Liver (tissue), 9 donors: ENCODE results near the gene MAMDC4. TPM values are rescaled to one million over a fixed set of nuclear protein-coding genes. Genes with fewer than 3 reads are reported as not detected.

Source experiments
- DNase-seq: peaks from one replicate; pipeline ENCODE4 v3.0.0-alpha.2; 2017; ENCODE audit warnings: low spot score
- H3K27ac ChIP-seq, 2 donors: one replicate each; pipeline ENCODE4 v1.7.0; 2013; ENCODE audit warnings: inconsistent platforms in 2 of 2, low read length in 2 of 2, control low read depth in 1 of 2, low read depth in 1 of 2, mild to moderate bottlenecking in 1 of 2
- H3K27me3 ChIP-seq, 4 donors: one replicate each; pipeline versions ENCODE4 v1.6.1 to v1.7.0; 2013; ENCODE audit warnings: low read length in 3 of 4, inconsistent platforms in 1 of 4, mild to moderate bottlenecking in 1 of 4, moderate library complexity in 1 of 4; ENCODE audit not compliant: control insufficient read depth in 4 of 4, insufficient read depth in 4 of 4
- H3K36me3 ChIP-seq, 4 donors: one replicate each; pipeline versions ENCODE4 v1.6.1 to v1.7.0; 2013; ENCODE audit warnings: low read length in 3 of 4, mild to moderate bottlenecking in 3 of 4, low read depth in 1 of 4, moderate library complexity in 1 of 4; ENCODE audit not compliant: control insufficient read depth in 4 of 4, insufficient read depth in 3 of 4
- H3K4me1 ChIP-seq, 4 donors: one replicate each; pipeline versions ENCODE4 v1.6.1 to v1.7.0; 2013; ENCODE audit warnings: low read length in 3 of 4, mild to moderate bottlenecking in 3 of 4, moderate library complexity in 1 of 4; ENCODE audit not compliant: control insufficient read depth in 4 of 4, insufficient read depth in 4 of 4
- H3K4me3 ChIP-seq, 3 donors: one replicate each; pipeline versions ENCODE4 v1.6.1 to v1.7.0; 2013; ENCODE audit warnings: low read length in 3 of 3, control low read depth in 1 of 3, low read depth in 1 of 3, mild to moderate bottlenecking in 1 of 3
- H3K9ac ChIP-seq, 2 donors: one replicate each; pipeline ENCODE4 v1.7.0; 2013; ENCODE audit warnings: low read length in 2 of 2, mild to moderate bottlenecking in 2 of 2, moderate library complexity in 2 of 2, control low read depth in 1 of 2, low read depth in 1 of 2
- H3K9me3 ChIP-seq, 4 donors: one replicate each; pipeline versions ENCODE4 v1.6.1 to v1.7.0; 2013; ENCODE audit warnings: low read length in 3 of 4; ENCODE audit not compliant: control insufficient read depth in 4 of 4
- EGR1 ChIP-seq, 2 donors: IDR thresholded peaks; 2 replicates each; pipeline ENCODE4 v1.6.1; 2016 to 2018; ENCODE audit warnings: antibody characterized with exemption in 2 of 2, low read depth in 2 of 2
- FOXA2 ChIP-seq: IDR thresholded peaks from 2 replicates; pipeline ENCODE4 v1.6.1; 2016; ENCODE audit warnings: antibody characterized with exemption
- GABPA ChIP-seq, 2 donors: IDR thresholded peaks in 1 of 2; conservative IDR thresholded peaks in 1 of 2; 2 replicates each; pipeline ENCODE4 v1.6.1; 2016; ENCODE audit warnings: antibody characterized with exemption in 2 of 2, mild to moderate bottlenecking in 1 of 2, moderate library complexity in 1 of 2
- HNF4A ChIP-seq, 2 donors: conservative IDR thresholded peaks; 2 replicates each; pipeline ENCODE4 v1.6.1; 2016; ENCODE audit warnings: antibody characterized with exemption in 2 of 2, mild to moderate bottlenecking in 2 of 2
- HNF4G ChIP-seq: IDR thresholded peaks from 2 replicates; pipeline ENCODE4 v1.6.1; 2016; ENCODE audit warnings: antibody characterized with exemption
- JUND ChIP-seq, 2 donors: IDR thresholded peaks; 2 replicates each; pipeline ENCODE4 v1.6.1; 2016; ENCODE audit warnings: antibody characterized with exemption in 2 of 2
- NR2F2 ChIP-seq: IDR thresholded peaks from 2 replicates; pipeline ENCODE4 v1.6.1; 2016; ENCODE audit warnings: antibody characterized with exemption
- RAD21 ChIP-seq, 2 donors: IDR thresholded peaks; 2 replicates each; pipeline ENCODE4 v1.6.1; 2016; ENCODE audit warnings: antibody characterized with exemption in 2 of 2, mild to moderate bottlenecking in 2 of 2
- RXRA ChIP-seq, 2 donors: IDR thresholded peaks; 2 replicates each; pipeline ENCODE4 v1.6.1; 2017 to 2018; ENCODE audit warnings: antibody characterized with exemption in 2 of 2, mild to moderate bottlenecking in 1 of 2
- SP1 ChIP-seq: IDR thresholded peaks from 2 replicates; pipeline ENCODE4 v1.6.1; 2018; ENCODE audit warnings: antibody characterized with exemption, mild to moderate bottlenecking
- TAF1 ChIP-seq: conservative IDR thresholded peaks from 2 replicates; pipeline ENCODE4 v1.6.1; 2016; ENCODE audit warnings: antibody characterized with exemption, mild to moderate bottlenecking
- YY1 ChIP-seq: IDR thresholded peaks from 2 replicates; pipeline ENCODE4 v1.6.1; 2016; ENCODE audit warnings: antibody characterized with exemption, mild to moderate bottlenecking
- WGBS: extraction: QIAGEN DNeasy Blood & Tissue Kit; methylation state at CpG from one replicate; pipeline ENCODE4 v1.1.7; 2013; 5-methylcytosine and 5-hydroxymethylcytosine counted together
- polyA plus RNA-seq, 2 donors: library from polyadenylated mRNA; stranded (reverse) in 1 of 2; unstranded in 1 of 2; fragments of 200-250 nt in 1 of 2; fragments of >200 nt in 1 of 2; fragmentation: Nextera tagmentation in 1 of 2; extraction: Ambion mirVana in 1 of 2; gene quantifications; one replicate each; pipeline versions ENCODE4 v1.2.1 to v1.2.3, GENCODE V29; 2013 to 2015
- total RNA-seq, 2 donors: library from RNA; depleted of rRNA; stranded (reverse); fragments of >200 nt; gene quantifications; one replicate each; pipeline ENCODE4 v1.2.3, GENCODE V29; 2014
- TF ChIP-seq, protein P1 (sequence below): IDR thresholded peaks from 2 replicates; pipeline ENCODE4 v1.6.1; 2016; ENCODE audit warnings: antibody characterized with exemption
- TF ChIP-seq, protein P2 (sequence below): IDR thresholded peaks from 2 replicates; pipeline ENCODE4 v1.6.1; 2016; ENCODE audit warnings: antibody characterized with exemption
- TF ChIP-seq, protein P3 (sequence below): IDR thresholded peaks from 2 replicates; pipeline ENCODE4 v1.6.1; 2016; ENCODE audit warnings: antibody characterized with exemption, mild to moderate bottlenecking
- TF ChIP-seq, protein P4 (sequence below): fragments of 150-350 bp; IDR thresholded peaks from 2 replicates; pipeline ENCODE4 v1.5.1; 2017; ENCODE audit warnings: improper control_type of control experiment, low read depth, low read length; ENCODE audit not compliant: missing input control
- TF ChIP-seq, protein P5 (sequence below): IDR thresholded peaks from 2 replicates; pipeline ENCODE4 v1.6.1; 2016; ENCODE audit warnings: antibody characterized with exemption
- donor health status: healthy.
- donor health status: healthy.
- donor health status: healthy.
- donor health status: healthy.
- donor health status: healthy.

Gene MAMDC4
- total and polyA plus RNA-seq, 4 donors: 2.4 to 8.1 (median 3.9) TPM

DNA sequence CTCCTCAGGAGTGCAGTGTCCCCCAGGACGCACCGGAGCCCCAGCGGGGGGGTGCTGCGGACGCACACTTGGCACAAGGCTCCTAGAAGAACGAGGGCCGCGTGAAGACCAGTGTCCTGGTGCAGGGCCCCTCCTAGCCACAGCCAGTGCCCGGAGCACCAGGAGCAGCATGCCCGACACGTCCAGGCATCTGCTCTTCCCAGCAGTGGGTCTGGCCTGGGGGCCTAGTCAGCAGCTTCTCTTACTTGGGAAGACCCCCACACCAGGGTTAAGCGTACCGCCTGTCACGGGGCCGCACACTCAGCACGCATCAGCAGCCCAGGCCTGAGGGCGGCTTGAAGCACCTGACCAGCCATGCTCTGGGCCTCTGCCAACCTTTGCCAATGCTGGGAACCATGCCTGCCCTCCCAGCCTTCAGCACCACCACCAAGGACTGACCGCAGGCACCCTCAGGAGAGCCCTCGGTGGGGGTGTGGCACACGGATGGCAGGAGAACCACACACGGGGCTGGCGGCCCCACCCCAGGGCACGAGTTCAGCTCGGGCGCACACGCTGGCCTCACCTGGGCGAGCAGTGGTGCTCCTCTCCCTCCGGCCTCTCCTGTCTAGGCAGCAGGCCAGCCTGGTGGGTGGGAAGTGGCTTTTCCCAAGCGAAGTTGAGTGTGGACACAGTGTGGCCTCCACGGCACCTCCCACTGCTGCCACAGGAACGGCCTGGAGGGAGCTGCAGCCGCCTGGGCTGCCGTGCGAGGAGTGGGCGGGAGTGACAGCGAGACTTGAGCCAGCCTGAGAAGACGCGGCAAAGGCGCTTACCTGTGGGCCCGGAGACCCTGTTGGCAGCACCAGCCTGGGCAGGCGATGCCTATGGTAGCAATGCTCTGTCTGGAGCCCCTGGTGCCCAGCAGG is 21.9 kb upstream of the MAMDC4 start:
- H3K27me3 ChIP-seq: no peaks in the 10 kb centered on the region
- no peak overlapping the region for H3K27ac ChIP-seq
- H3K4me3 ChIP-seq: no peak overlapping the region
- H3K9ac ChIP-seq: no peak overlapping the region
- 93% methylated on average over 41 of the region's 41 CpGs for WGBS
- H3K36me3 ChIP-seq: peaks cover 12 to 59% (median 23%) of the 10 kb centered on the region in 4 donors
- TF ChIP-seq SP1: no peak
- TF ChIP-seq JUND (IDR thresholded peaks at IDR 0.05): no peak
- TF ChIP-seq FOXA2: no peak
- TF ChIP-seq NR2F2: no peak
- TF ChIP-seq, protein P1, sequence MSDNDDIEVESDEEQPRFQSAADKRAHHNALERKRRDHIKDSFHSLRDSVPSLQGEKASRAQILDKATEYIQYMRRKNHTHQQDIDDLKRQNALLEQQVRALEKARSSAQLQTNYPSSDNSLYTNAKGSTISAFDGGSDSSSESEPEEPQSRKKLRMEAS: no peak
- TF ChIP-seq, protein P2, sequence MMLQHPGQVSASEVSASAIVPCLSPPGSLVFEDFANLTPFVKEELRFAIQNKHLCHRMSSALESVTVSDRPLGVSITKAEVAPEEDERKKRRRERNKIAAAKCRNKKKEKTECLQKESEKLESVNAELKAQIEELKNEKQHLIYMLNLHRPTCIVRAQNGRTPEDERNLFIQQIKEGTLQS: no peak
- TF ChIP-seq, protein P3, sequence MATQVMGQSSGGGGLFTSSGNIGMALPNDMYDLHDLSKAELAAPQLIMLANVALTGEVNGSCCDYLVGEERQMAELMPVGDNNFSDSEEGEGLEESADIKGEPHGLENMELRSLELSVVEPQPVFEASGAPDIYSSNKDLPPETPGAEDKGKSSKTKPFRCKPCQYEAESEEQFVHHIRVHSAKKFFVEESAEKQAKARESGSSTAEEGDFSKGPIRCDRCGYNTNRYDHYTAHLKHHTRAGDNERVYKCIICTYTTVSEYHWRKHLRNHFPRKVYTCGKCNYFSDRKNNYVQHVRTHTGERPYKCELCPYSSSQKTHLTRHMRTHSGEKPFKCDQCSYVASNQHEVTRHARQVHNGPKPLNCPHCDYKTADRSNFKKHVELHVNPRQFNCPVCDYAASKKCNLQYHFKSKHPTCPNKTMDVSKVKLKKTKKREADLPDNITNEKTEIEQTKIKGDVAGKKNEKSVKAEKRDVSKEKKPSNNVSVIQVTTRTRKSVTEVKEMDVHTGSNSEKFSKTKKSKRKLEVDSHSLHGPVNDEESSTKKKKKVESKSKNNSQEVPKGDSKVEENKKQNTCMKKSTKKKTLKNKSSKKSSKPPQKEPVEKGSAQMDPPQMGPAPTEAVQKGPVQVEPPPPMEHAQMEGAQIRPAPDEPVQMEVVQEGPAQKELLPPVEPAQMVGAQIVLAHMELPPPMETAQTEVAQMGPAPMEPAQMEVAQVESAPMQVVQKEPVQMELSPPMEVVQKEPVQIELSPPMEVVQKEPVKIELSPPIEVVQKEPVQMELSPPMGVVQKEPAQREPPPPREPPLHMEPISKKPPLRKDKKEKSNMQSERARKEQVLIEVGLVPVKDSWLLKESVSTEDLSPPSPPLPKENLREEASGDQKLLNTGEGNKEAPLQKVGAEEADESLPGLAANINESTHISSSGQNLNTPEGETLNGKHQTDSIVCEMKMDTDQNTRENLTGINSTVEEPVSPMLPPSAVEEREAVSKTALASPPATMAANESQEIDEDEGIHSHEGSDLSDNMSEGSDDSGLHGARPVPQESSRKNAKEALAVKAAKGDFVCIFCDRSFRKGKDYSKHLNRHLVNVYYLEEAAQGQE: no peak
- no peak for TF ChIP-seq TAF1
- DNase-seq: no peak
- H3K9me3 ChIP-seq: no peaks in the 10 kb centered on the region
- no peaks in the 10 kb centered on the region for H3K4me1 ChIP-seq

DNA sequence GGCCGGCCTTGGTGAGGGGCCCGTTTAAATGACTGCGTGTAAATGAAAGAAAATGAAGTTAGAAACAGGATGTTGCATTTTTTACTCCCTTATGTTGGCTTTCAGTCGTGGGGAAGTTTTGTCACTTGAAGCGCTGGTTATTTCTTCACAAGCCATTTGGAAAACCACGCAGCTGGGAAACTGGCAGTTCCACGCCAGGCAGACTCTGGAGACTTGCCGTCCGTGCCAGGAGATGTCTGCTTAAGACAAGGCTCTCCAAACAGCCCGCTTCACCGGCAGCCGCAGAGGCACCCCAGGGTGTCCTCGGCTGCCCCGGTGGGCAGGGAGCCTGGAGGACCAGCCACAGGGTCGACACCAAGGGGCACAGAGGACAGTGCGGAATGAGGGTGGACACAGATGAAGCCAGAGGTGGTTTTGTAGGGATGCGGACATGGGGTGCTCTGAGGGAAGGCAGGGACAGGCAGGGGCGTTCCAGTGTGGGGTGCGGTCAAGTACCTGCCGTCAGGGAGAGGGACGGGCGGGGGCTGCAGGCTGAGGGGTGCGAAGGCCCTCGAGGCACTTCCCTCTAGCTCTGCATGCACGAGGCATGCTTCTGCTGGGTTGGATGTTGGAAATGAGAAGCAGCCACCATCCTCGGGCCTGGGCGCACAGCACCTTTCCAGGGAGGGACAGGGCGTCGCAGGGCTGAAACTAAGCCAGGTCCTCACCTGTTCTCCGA is 21.0 kb upstream of the MAMDC4 start:
- WGBS: 93% methylated on average over 30 of the region's 30 CpGs
- Histone ChIP-seq H3K9ac (no peak overlapping the region), H3K4me3 (no peak overlapping the region), H3K9me3 (no peaks in the 10 kb centered on the region), H3K27me3 (no peaks in the 10 kb centered on the region), H3K36me3 (peaks cover 12 to 55% (median 23%) of the 10 kb centered on the region in 4 donors), H3K27ac (no peak overlapping the region), H3K4me1 (no peaks in the 10 kb centered on the region)
- no peak for DNase-seq
- TF ChIP-seq, protein P1: no peak
- TF ChIP-seq, protein P4, sequence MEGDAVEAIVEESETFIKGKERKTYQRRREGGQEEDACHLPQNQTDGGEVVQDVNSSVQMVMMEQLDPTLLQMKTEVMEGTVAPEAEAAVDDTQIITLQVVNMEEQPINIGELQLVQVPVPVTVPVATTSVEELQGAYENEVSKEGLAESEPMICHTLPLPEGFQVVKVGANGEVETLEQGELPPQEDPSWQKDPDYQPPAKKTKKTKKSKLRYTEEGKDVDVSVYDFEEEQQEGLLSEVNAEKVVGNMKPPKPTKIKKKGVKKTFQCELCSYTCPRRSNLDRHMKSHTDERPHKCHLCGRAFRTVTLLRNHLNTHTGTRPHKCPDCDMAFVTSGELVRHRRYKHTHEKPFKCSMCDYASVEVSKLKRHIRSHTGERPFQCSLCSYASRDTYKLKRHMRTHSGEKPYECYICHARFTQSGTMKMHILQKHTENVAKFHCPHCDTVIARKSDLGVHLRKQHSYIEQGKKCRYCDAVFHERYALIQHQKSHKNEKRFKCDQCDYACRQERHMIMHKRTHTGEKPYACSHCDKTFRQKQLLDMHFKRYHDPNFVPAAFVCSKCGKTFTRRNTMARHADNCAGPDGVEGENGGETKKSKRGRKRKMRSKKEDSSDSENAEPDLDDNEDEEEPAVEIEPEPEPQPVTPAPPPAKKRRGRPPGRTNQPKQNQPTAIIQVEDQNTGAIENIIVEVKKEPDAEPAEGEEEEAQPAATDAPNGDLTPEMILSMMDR: no peak
- TF ChIP-seq, protein P3: no peak
- no peak for TF ChIP-seq HNF4G
- TF ChIP-seq GABPA (IDR thresholded peaks at IDR 0.05 in 1 of 2, conservative IDR thresholded peaks at IDR 0.05 in 1 of 2): no peak
- TF ChIP-seq, protein P5, sequence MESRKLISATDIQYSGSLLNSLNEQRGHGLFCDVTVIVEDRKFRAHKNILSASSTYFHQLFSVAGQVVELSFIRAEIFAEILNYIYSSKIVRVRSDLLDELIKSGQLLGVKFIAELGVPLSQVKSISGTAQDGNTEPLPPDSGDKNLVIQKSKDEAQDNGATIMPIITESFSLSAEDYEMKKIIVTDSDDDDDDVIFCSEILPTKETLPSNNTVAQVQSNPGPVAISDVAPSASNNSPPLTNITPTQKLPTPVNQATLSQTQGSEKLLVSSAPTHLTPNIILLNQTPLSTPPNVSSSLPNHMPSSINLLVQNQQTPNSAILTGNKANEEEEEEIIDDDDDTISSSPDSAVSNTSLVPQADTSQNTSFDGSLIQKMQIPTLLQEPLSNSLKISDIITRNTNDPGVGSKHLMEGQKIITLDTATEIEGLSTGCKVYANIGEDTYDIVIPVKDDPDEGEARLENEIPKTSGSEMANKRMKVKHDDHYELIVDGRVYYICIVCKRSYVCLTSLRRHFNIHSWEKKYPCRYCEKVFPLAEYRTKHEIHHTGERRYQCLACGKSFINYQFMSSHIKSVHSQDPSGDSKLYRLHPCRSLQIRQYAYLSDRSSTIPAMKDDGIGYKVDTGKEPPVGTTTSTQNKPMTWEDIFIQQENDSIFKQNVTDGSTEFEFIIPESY: no peak
- TF ChIP-seq RXRA (IDR thresholded peaks at IDR 0.05): no peak
- no peak for TF ChIP-seq RAD21 (IDR thresholded peaks at IDR 0.05)
- no peak for TF ChIP-seq YY1
- no peak for TF ChIP-seq HNF4A (conservative IDR thresholded peaks at IDR 0.05)
- no peak for TF ChIP-seq FOXA2
- no peak for TF ChIP-seq NR2F2
- no peak for TF ChIP-seq EGR1 (IDR thresholded peaks at IDR 0.05; ENCODE audit: low read depth in 2 of 2)
- TF ChIP-seq SP1: no peak
- TF ChIP-seq TAF1: no peak
